HG03135 (cell line): Measurements from ENCODE around the gene RNU6-1.

Experiments used
- ATAC-seq: cut with Tn5 transposase; IDR thresholded peaks from one replicate; pipeline ENCODE4 v1.9.1; 2021; ENCODE audit warnings: mild to moderate bottlenecking, moderate library complexity; ENCODE audit not compliant: unreplicated experiment

Gene RNU6-1

DNA sequence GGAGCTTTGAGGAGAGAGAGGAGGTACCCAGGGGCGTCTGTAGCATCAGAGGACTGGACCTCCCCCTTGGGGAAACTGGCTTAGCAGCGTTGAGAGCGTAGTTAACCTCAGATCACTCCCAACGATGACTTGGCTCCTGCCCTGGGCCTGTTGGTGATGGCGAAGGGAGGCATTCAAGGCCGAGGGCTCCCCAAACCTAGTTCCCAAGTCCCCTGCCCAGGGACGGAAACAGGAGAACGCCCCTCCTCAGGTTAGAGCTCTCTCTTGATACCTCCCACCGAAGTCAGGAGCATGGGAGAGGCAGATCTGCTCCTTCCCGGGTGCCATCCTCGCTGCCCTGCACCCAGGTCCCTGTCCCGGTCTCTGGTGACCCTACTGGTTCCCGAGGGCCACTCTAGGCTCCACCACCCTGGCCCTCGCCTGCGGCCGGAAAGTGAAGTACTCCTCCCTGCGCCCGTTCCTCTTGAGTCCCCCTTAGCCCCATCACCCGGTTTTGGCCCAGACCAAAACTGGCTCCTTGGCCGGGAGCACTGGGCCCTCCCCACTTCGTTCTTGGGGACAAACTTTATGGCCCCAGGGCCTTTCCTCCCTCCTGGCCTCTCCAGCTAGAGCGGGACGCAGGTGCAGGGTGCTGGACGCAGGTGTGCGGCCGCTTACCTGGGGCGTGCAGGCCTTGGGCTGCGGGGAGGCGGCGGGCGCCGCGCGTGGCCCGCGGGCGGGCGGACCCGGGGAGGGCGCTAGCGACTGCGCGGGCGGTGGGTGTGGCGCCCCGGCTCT, 17.1 kb downstream of the RNU6-1 start:
- no peak for ATAC-seq

DNA sequence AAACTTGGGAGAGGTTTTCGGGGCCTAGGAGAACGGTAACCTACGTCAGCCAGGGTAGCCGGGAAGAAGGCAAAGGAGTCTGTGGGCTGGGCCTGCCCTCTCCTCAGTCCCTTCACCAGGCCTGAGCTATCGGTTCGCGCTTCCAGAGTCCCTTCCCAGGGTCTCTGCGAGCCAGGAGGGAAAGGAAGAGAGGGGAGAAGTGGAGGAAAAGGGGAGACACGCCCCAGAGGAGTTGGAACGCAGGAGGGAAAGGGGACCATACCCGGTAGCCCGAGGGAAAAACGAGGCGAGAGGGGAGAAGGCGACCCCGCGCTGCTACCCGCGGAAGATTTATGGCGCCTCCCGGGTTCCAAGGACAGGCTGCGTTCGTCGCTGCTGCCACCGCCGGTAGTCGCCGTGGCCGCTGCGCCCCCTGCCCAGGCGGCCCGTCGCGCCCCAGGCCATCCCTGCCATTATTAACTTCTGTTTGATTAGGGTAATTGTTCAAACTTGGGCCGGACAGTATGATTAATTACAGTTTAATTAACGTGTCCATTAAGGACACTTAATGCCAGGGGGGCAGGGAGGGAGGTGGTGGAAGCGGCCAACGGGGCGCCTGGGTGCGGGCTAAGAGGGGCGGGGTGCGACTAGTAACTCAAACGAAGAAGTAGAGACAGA, 17.9 kb downstream of the RNU6-1 start:
- no peak for ATAC-seq

DNA sequence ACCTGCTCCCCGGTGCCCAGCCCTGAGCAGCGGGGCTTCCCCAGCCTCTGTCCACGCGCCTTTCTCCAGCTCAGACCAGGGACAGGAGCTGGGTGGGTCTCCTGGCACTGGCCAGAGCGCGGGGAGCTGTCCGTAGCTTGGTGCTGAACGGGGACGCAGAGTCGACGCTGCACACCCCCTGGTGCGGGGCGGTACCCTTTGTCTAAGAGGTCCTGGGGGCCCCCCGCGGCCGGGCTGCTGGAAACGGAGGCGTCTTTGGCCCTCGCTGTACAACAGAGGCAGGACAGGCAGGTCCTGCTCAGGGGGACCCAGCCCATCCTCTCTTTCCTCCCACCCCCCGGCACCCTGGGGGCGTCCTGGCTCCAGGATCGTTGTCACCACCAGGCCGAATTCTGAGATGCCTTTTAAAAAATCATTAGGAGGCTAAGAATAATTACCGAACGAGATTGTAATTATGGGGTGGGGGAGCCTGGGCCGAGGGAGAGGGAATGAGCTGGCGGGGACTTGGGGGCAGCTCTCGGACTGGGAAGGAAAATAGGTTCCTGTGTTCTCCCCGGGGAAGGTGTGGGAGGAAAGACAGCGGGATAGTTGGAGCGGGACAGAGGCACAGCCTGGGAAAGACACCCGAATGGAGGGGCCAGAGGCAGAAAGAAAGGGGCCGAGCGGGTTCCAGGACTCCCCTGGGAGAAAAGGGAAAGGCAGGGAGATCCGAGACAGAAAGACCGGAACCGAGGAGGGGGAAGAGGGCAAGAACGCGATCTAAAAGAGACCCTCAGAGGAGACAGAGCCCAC, 18.7 kb downstream of the RNU6-1 start:
- ATAC-seq = no peak

DNA sequence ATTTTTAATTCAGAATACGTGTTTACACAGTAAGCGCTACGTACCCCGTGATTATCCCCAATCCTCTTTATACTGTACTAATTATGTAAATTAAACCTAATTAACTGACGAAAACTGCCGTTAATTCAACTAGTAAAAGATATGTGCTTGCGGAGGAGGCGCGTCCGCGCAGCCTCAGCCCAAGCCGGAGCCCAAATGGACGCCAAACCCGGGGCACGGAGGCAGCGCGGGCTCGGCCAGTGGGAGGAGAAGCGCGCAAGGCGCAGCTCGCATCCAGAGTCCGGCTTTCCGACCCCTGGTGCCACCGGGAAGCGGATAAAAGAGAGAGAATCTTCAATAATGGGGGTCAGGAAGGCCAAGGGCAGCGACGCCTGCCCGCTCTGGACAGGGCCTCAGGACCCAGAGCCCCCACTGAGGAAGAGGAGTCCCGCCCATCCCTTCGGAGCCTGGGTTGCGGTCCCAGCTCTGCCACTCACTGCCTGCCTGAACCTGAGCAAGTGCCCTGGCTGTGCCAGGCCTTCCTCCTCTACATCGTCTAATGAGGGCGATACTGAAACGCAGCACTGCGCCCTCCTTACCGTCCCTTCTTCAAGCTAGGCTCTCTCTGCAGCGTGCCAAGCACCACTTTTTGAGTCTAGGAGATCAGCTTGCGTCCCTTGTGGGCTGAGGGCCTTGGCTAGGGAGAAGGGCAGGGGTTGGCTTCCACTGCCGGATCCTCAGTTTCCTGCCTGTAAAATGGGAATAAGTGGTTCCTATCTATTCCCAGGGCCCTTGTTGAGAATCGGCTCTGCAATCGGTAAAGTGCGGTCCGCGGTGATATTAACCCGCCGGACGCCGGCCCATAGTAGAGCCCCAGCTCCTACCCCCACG, 19.5 kb downstream of the RNU6-1 start:
- ATAC-seq = no peak

GRCh38 chr15:67819636-67820035, 20.2 kb downstream of the RNU6-1 start:
- no peak for ATAC-seq

DNA sequence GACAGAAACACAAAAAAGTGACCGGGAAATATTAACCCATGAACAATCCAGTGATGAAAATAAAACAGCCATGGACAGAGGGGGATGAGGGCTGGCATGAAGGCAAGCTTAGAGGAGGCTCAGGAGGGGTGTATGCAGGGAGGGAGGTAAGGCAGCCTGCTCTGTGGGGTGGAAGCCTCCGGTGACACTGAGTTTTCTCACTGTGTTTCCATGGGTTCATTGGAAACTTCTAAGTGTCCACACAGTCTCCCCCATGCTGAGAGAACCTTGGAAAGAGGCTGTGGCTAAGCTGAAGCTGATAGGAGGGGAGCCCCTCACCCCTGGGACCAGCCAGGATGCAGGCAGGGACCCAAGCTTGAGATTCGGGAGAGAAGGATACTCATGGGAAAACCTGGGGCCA, 21.4 kb downstream of the RNU6-1 start:
- no peak for ATAC-seq

GRCh38 chr15:67816668-67817067, 23.2 kb downstream of the RNU6-1 start:
- ATAC-seq = no peak

DNA sequence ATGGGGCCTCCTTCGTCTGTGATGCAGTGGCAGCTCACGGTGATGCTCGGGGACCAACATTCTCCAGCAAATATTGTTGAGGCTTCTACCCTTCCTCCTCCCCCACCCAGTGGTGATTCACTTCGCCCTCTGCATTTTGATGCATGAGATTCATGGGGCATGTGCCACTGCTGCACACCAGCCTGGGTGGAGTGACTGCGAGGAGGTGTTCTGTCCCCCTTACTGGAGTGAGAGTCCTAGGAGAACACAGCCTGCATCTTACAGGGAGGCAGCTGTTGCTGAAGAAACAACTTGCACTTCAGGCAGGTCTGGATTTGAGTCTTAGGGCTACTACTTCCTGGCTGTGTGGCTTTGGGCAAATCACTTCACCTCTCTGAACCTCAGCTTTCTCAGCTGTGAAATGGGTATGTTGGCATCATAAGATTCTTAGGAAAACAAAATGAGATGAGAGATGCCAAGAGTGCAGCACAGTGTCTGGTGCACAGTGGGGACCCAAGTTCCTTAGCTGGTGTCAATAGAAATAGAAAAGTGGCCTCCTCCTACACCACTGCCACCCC, 24.7 kb downstream of the RNU6-1 start:
- no peak for ATAC-seq

DNA sequence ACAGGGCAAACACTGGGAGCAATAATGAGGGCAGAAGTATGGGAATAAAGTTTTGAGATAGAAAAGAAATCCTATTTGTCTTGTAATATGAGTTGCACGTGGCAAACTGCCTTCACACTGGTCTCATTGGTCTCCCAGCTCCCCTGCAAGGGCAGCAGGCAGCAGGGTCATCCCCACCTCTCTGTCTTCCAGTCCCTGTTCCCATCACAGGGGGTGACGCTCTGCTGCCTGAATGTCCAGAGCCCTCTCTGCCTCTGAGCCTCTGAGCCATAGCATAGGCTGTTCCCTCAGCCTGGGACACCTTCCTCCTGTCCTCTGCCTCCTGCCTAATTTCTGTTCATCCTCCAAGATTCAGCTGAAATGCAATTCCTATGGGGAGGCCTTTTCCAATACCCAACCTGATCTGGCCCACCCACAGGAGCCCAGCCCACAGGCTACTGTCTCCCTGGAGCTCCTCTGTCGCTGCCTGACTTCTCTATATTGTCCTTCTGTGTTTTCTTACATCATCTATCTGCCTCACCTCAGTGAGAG, 26.7 kb downstream of the RNU6-1 start:
- ATAC-seq = no peak

DNA sequence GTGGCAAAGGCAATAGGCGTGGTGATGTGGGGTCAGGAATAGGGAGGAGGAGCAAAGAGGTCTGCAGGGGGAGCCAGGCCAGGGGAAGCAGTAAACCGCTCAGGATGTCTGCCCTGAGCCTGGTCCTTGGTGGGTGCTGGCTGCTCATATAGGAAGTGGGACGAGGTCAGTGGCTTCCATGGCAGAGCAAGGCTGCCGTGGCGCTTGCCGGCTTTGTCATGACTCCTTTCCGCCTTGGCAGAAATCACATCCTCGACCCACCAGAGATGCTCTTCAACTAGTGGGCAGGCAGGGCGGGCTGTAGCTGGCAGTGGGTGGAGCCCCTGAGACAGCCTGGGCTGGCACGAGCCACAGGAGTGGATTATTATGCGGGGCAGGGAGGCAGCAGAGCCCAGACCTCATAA, 27.6 kb downstream of the RNU6-1 start:
- ATAC-seq = no peak

- no peak for ATAC-seq
These were observed 30.0 kb downstream of the RNU6-1 start for GRCh38 chr15:67809866-67810265.

DNA sequence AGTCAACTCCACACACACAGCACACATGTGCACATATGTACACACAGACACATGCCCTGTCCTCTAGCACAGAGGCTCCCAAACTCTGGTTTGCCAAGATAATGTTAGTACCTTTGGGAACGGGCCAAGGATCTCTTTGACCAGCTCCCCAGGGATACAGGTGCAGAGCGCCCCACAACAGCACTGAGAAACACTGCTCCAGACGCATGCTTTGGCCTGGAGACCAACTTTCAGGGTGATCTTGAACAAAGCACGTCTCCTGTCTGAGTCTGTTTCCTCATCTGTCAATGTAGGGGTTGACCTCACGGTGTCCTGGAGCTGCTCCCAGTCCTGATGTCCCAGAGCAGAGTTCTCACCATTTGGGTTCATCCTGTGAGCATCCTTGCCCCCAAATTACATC, 30.4 kb downstream of the RNU6-1 start:
- ATAC-seq = no peak

- no peak for ATAC-seq
These were observed 31.0 kb downstream of the RNU6-1 start for GRCh38 chr15:67808821-67809220.

GRCh38 chr15:67807836-67808235, 32.0 kb downstream of the RNU6-1 start:
- no peak for ATAC-seq

DNA sequence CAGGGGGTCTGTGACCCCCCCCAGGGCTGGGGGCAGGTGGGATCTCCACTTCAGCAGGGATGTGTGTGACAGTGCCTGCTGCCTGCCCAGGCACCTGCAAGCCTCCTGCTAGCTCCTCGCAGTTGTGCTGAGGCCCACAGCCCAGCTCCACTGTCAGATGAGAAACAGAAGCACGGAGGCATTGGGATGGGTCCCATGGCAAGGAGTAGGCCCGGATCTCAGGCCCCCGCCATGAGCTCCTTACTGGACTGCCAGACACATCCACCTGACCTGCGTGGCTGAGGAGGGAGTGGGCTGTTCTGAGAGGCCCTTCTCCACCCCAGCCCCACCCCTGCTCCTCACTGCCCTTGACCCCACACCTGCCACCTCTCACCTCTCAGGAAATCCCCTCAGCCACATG, 32.7 kb downstream of the RNU6-1 start:
- ATAC-seq = no peak

- ATAC-seq = no peak
These were observed 33.3 kb downstream of the RNU6-1 start for GRCh38 chr15:67806536-67806935.

DNA sequence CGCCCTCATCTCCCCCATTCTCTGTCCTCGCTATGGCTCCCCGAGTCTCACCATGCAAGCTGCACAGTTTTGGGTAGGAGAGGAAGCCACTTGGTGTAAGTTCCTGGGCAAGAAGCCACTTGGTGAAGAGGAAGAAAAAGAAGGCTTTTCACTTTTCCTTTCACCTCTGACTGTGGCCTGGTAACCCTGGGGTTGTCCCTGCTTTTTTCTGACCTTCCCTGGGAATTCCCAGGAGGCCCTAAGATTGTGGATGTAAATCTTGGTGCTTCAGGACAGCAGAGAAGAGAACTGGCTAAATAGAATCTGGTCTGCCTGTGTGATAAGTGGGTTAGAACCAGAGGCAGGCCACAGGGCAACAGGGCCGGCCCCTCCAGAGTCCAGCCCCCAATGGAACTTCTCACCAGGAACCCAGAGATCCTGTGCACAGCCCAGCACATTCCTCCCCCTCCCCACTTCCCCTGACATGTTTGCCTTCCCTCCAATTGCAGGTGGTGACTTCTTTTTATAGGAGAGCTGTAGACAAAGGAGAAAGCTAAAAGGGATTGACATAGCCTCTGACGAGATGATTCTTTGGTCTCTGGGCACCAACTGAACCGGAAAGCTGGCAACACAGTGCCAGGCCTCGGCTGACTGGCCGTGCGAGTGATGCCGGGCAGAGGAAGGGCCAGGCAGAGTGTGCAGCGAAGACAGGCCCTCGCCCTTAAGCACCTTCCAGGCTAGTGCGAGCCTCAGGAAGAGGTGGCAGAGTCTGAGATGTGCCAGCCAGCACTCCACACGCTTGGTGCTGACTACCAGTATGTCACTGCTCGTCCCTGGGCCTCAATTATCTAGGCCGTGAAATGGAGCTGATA, 34.0 kb downstream of the RNU6-1 start:
- no peak for ATAC-seq

DNA sequence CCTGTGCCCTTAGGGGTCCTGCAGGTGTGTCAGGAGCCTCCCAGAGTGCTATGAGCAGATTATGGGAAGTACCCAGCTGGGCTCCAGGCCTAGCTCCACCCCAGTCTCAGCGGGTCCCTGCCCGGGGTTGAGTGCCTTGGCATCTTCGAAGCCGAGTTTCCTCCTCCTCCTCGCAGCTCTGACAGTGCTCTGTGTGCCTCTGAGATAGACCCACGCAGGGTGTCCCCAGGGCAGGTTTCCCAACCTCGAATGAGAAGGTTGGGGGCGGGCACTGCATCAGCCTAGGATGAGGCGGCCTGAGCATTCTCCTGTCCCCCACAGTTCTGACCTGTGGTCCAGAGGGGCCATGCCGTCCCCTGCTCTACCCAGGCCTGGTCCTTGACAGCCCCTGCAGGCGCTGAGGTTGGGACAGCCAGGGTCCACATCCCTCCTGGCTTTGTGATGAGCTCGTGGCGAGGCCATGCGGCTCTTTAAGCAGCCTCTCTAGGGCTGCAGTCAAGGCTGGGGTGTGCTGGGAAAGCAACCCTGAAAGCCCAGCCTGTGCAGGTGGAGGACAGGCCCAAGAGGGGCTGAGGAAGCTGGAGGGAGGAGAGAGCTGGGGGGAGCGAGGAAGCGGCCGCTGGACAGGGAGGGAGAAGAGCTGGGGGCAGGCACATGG, 34.7 kb downstream of the RNU6-1 start:
- ATAC-seq = no peak
